Activated T-helper 1 cell treated with Interleukin-2 at 50 U/mL for 16 hours (primary cell): Measurements from ENCODE around the gene MPDZ.

Experiments
- DNase-seq: peaks from one replicate; pipeline ENCODE4 v3.0.0-alpha.2; 2020; ENCODE audit warnings: low read depth

Gene MPDZ

DNA sequence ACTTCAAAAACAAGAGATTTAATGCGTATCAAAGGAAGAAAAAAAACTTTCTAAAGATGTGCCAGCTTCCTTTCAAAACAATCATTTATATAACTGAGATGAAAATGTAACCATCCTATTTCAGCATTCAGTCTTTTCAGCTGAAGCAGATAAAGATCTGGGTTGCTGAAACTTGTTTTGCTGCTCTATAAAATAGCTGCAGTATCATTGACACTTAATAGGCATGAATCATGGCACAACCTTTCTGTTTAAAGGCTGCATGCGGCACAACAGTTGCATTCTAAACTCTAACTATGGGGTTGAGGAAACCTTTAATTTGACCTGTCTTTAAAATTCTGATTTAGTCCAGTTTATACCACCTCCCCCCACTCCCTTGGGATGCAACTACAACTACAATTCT lies 196.7 kb downstream of the MPDZ start:
- DNase-seq = no peak

DNA sequence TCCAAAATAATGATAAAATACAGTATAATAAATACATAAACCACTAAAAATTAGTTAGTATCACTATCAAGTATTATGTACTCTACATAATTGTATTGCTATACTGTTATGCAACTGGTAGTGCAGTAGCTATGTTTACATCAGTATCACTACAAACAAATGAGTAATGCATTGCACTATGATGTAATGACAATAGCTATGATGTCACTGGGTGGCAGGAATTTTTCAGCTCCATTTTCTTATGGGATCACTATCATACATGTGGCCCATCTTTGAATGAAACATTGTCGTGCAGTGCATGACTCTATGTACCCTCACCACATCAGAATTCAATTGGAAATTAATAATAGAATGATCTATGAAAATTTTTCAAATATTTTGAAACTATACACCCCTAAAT lies 201.3 kb downstream of the MPDZ start:
- no peak for DNase-seq

DNA sequence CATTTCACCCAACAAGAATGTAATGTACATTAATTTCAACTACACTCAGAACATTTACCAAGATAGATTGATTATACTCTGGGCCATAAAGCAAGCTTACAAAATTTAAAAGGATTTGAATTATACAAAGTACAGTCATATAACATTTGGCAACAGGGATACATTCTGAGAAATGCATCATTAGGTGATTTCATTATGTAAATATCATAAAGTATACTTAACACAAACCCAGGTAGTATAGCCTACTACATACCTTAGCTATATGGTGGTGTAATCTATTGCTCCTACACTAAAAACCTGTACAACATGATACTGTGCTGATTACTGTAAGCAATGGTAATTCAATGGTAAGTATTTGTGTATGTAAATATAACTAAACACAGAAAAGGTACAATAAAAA lies 202.9 kb downstream of the MPDZ start:
- DNase-seq = no peak

DNA sequence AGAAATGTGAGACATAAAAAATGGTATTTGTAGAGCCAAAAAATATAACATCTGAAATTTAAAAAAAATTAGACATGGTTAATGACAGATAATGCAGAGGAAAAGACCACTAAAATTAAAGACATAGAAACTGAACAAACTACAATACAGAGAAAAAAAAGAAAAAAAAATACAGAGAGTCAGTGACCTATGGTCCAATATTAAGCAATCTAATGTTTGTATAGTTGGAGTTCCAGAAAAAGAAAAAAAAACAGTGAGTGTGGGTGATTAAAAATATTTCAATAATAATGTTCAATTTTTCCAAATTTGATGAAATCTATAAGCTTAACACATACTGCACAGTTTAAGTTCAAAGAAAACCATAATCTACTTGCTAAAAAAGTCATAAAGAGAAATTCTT lies 207.6 kb downstream of the MPDZ start:
- no peak for DNase-seq

DNA sequence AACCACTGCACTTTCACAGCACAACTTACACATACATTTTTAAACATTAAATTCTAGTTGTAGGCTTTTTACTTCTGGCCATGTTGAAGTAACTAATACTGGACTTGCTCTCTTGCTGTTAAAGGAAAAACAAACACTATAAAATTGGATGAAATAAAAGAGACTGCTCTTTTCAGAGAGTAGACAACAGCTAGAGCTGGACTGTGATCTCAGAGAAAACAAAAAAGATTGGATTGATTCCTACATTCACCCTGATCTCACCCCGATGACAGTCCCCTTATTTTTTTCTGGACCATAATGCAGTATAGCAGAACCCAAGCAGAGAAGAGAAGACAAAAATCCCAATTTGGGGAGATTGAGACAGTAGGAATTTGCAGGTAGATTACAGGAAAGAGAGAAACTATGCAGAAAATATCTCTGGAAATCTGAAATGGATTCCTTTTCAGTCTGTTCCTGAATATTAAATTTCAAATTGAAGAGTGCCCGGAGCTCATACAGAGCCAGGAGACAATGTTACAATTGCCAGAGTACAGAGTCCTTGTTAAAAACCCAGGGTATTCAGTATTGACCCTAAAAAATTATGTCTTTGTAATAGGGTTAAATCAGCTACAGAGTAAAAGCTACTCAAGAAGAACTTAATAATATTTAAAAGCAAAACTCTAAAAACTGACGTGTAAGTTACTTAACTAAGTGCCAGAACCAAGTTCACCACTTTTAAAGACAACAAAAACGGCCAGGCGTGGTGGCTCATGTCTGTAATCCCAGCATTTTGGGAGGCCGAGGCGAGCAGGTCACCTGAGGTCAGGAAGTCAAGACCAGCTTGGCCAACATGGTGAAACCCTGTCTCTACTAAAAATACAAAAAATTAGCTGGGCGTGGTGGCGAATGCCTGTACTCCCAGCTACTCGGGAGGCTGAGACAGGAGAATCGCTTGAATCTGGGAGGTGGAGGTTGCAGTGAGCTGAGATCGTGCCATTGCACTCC lies 208.6 kb downstream of the MPDZ start:
- no peak for DNase-seq

DNA sequence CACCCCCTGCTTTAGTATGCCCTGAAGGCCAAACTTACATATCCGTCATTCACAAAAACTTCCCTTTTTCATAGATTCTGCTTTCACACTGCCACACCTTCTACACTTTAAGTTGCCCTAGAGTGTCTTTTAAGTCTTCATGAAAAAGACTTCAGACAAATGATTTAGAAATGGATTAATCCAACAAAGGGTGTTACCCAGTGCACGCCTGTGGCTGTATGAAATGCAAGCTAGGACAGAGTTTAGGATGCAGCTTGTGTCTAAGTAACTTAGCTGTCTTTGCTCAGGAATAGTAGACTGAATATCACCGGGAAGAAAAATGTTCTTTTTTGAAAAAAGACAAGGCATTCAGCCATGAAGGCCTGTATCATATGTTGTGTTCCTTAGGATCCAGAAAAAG lies 210.0 kb downstream of the MPDZ start:
- DNase-seq = no peak

DNA sequence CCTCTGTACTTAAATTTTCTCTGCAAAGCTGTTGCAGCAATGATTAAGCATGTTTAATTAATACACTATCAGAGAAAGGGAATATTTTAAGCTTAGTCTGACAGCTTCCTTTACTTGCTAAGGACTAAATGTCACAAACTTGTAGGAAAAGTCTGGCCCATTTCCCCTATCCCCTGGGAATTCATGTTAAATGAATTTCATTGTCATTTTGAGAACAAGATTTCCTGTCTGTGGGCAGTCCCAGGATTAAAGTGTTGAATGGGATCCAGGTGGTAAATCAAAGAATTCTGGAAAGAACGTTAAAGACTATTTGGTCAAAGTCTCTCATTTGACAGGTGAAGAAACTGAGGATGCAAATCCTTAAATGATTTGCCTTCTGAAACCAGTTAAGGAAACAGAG lies 214.8 kb downstream of the MPDZ start:
- DNase-seq = no peak

DNA sequence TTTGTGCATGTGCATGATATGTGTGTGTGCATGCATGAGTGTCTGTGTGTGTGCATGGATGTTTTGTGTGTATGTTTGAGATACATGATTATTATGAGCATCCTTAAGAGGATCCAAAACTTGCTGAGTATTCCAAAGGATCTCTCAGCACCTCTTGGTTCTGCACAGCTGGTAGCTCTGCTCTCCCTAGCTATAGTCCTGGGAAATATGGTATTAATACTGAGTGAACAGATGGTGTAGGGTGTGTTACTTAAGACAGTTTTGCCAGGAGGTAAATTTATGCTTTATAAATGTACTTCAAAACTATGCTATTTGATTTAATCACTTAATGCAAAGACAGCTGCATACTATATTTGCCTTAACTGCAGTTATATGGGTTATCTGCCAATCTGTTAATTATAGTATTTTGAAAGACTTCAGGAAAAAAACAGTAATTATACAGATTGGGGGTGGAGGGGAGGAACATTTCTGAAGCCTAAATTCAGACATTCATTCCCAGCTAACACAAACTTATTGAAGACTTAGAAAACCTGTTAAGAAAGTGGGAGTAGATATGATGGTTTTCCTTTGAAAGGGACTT lies 215.5 kb downstream of the MPDZ start:
- DNase-seq = no peak

DNA sequence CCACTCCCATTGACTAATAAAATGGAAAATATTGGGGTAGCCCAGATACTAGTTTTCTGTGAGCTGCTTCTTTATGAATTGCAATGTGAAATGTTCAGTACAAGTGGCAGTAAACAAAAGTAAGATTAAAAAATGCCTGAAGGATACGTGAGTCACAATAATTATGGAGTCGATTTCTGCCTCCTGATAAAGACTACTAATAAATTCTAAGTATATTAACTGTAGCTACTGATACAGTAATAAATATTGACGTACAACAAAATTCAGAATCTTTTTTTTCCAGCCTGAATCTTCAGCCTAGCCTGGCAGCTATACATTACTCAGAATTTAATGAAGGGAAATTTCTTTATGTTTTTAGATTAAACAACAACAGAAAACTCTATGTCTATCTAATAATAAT lies 218.1 kb downstream of the MPDZ start:
- DNase-seq = no peak
